HEK293 (cell line): ENCODE results near the gene PRMT7.

Experiments used
- REST ChIP-seq: fragments of 450-650 bp; formaldehyde crosslinking; IDR thresholded peaks from 2 replicates; pipeline ENCODE4 v1.5.1; 2016; ENCODE audit warnings: missing biosample characterization, missing genetic modification characterization
- SP2 ChIP-seq: fragments of 450-650 bp; formaldehyde crosslinking; IDR thresholded peaks from 2 replicates; pipeline ENCODE4 v1.5.1; 2016; ENCODE audit warnings: missing biosample characterization, missing genetic modification characterization
- ZNF214 ChIP-seq: fragments of 450-650 bp; formaldehyde crosslinking; IDR thresholded peaks from 2 replicates; pipeline ENCODE4 v1.5.1; 2017; ENCODE audit warnings: missing biosample characterization, mild to moderate bottlenecking, missing genetic modification characterization, borderline replicate concordance
- ZNF529 ChIP-seq: fragments of 450-650 bp; formaldehyde crosslinking; IDR thresholded peaks from 2 replicates; pipeline ENCODE4 v1.5.1; 2017; ENCODE audit warnings: missing genetic modification characterization, missing biosample characterization; ENCODE audit not compliant: insufficient replicate concordance
- ZNF701 ChIP-seq: fragments of 450-650 bp; formaldehyde crosslinking; IDR thresholded peaks from 2 replicates; pipeline ENCODE4 v1.5.1; 2016; ENCODE audit warnings: missing biosample characterization, missing genetic modification characterization
- TF ChIP-seq, protein P1 (sequence below): IDR thresholded peaks from 2 replicates; pipeline ENCODE4 v1.6.1; 2011; ENCODE audit warnings: mild to moderate bottlenecking, low read depth, low read length, borderline replicate concordance
- TF ChIP-seq, protein P2 (sequence below): fragments of 450-650 bp; formaldehyde crosslinking; IDR thresholded peaks from 2 replicates; pipeline ENCODE4 v1.5.1; 2016; ENCODE audit warnings: missing biosample characterization, missing genetic modification characterization

DNA sequence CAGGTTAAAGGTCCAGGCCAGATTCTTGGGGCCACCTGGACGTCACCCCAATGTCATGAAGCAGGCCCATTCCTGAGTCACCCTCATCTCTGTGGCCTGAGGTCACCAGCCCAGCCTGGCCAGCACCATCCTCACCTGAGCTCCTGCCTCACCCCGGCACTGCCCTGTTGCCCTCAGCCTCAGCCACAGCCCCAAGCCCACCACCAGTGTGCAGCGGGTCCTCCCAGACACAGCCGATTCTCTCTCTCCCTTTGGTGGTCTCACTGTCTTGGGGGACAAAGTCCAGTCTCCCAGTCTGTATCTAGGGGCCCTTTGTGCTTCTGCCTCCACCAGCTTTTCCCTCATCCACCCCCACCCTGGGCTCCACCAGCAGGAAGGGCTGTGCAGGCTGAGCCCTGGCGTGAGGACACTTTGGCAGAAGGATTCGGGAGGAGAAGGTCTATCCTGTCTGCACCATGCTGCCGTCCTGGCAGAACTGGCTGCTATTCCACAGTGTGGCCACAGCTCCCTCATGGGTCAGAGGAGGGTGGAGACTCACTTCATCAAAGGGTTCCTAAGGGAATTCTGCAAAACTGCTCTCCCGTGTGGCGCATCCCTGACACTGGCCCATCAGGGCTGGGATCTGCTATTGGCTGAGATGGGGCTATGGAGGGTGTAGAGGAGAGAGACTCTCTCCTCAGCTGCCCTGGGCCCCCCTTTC, 64.3 kb downstream of the PRMT7 start:
- no peak for TF ChIP-seq SP2
- TF ChIP-seq, protein P1, sequence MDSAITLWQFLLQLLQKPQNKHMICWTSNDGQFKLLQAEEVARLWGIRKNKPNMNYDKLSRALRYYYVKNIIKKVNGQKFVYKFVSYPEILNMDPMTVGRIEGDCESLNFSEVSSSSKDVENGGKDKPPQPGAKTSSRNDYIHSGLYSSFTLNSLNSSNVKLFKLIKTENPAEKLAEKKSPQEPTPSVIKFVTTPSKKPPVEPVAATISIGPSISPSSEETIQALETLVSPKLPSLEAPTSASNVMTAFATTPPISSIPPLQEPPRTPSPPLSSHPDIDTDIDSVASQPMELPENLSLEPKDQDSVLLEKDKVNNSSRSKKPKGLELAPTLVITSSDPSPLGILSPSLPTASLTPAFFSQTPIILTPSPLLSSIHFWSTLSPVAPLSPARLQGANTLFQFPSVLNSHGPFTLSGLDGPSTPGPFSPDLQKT = no peak
- TF ChIP-seq ZNF701 = no peak
- TF ChIP-seq, protein P2, sequence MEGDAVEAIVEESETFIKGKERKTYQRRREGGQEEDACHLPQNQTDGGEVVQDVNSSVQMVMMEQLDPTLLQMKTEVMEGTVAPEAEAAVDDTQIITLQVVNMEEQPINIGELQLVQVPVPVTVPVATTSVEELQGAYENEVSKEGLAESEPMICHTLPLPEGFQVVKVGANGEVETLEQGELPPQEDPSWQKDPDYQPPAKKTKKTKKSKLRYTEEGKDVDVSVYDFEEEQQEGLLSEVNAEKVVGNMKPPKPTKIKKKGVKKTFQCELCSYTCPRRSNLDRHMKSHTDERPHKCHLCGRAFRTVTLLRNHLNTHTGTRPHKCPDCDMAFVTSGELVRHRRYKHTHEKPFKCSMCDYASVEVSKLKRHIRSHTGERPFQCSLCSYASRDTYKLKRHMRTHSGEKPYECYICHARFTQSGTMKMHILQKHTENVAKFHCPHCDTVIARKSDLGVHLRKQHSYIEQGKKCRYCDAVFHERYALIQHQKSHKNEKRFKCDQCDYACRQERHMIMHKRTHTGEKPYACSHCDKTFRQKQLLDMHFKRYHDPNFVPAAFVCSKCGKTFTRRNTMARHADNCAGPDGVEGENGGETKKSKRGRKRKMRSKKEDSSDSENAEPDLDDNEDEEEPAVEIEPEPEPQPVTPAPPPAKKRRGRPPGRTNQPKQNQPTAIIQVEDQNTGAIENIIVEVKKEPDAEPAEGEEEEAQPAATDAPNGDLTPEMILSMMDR = peak; percentile 33; the same call in 1 of the 2 replicates
- no peak for TF ChIP-seq ZNF214 (tag by site-specific recombination)
- TF ChIP-seq REST (tag by site-specific recombination) = no peak
- TF ChIP-seq ZNF529 (tag by site-specific recombination) = no peak
